ENCODE data around the gene ZIC5.

The ZIC5 gene

GRCh38 chr13:99987154-99988019 is 15.8 kb upstream of the ZIC5 start:
- Histone ChIP-seq H3K27ac (ENCODE audit: poor library complexity, severe bottlenecking) (no peak overlapping the region), H3K36me3 (ENCODE audit: low read depth) (no peaks in the 10 kb centered on the region), H3K9me3 (ENCODE audit: severe bottlenecking) (no peaks in the 10 kb centered on the region), H3K27me3 (ENCODE audit: insufficient read depth, poor library complexity, severe bottlenecking) (peaks cover 98% of the 10 kb centered on the region), H3K4me1 (ENCODE audit: insufficient read depth, poor library complexity, severe bottlenecking) (peaks cover 3% of the 10 kb centered on the region), H3K4me3 (ENCODE audit: severe bottlenecking) (no peak overlapping the region)
- no peak for ATAC-seq (ENCODE audit: low read depth)
- no peak for TF ChIP-seq CTCF (IDR thresholded peaks at IDR 0.05; ENCODE audit: poor library complexity, severe bottlenecking)
- no peak for DNase-seq (ENCODE audit: low spot score)

- no peak for TF ChIP-seq CTCF (IDR thresholded peaks at IDR 0.05; ENCODE audit: poor library complexity, severe bottlenecking)
- Histone ChIP-seq H3K9me3 (ENCODE audit: severe bottlenecking) (no peaks in the 10 kb centered on the region), H3K27ac (ENCODE audit: poor library complexity, severe bottlenecking) (no peak overlapping the region), H3K27me3 (ENCODE audit: insufficient read depth, poor library complexity, severe bottlenecking) (peaks cover 98% of the 10 kb centered on the region), H3K4me1 (ENCODE audit: insufficient read depth, poor library complexity, severe bottlenecking) (peaks cover 3% of the 10 kb centered on the region), H3K36me3 (ENCODE audit: low read depth) (no peaks in the 10 kb centered on the region), H3K4me3 (ENCODE audit: severe bottlenecking) (no peak overlapping the region)
- DNase-seq (ENCODE audit: low spot score), result no peak
- no peak for ATAC-seq (ENCODE audit: low read depth)
These were observed 15.2 kb upstream of the ZIC5 start for GRCh38 chr13:99986741-99987140.

DNA sequence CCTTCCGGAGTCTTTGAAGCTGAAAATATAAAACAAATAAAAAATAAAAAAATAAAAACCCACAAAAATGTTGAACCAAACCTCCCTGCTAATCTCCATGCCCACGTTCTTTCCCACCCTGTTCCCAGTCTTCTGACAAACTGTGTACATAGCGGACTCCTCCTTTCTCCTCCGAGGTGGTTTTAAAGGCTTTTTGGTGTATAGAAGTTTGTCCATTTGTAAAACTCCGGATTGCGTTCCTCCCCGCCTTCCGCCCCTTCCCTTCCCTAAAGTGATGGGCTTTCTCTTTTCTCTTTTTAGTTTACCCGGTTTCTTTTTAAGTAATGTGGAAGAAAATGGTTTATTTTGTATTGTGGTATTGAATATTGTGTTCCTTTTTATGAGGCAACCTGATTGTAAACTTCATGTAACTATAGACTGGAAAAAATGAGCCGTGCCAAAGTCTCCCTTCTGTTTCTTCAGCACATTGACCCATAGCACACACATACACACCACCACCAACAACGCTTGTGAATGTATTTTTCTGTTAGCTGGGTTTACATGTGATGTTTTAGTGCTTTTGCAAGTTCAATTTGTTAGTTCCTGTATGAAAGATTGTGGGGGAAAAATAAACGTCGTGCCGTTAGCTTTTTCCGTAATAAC is 14.4 kb upstream of the ZIC5 start:
- Histone ChIP-seq H3K36me3 (ENCODE audit: low read depth) (no peaks in the 10 kb centered on the region), H3K4me1 (ENCODE audit: insufficient read depth, poor library complexity, severe bottlenecking) (peaks cover 3% of the 10 kb centered on the region), H3K4me3 (ENCODE audit: severe bottlenecking) (no peak overlapping the region), H3K27ac (ENCODE audit: poor library complexity, severe bottlenecking) (no peak overlapping the region), H3K27me3 (ENCODE audit: insufficient read depth, poor library complexity, severe bottlenecking) (peaks cover 92% of the 10 kb centered on the region), H3K9me3 (ENCODE audit: severe bottlenecking) (no peaks in the 10 kb centered on the region)
- TF ChIP-seq CTCF (IDR thresholded peaks at IDR 0.05; ENCODE audit: poor library complexity, severe bottlenecking), result no peak
- ATAC-seq (ENCODE audit: low read depth) (no peak), DNase-seq (ENCODE audit: low spot score) (no peak)

- no peak overlapping the region for H3K4me3 ChIP-seq (ENCODE audit: severe bottlenecking)
- peaks cover 86% of the 10 kb centered on the region for H3K27me3 ChIP-seq (ENCODE audit: insufficient read depth, poor library complexity, severe bottlenecking)
- no peaks in the 10 kb centered on the region for H3K9me3 ChIP-seq (ENCODE audit: severe bottlenecking)
- H3K36me3 ChIP-seq (ENCODE audit: low read depth), result no peaks in the 10 kb centered on the region
- no peak for TF ChIP-seq CTCF (IDR thresholded peaks at IDR 0.05; ENCODE audit: poor library complexity, severe bottlenecking)
- H3K4me1 ChIP-seq (ENCODE audit: insufficient read depth, poor library complexity, severe bottlenecking), result peaks cover 3% of the 10 kb centered on the region
- DNase-seq (ENCODE audit: low spot score) (no peak), ATAC-seq (ENCODE audit: low read depth) (no peak)
- H3K27ac ChIP-seq (ENCODE audit: poor library complexity, severe bottlenecking), result no peak overlapping the region
These were observed 13.8 kb upstream of the ZIC5 start for GRCh38 chr13:99985241-99985874.
